GM19035 (cell line): ENCODE data around the gene PTPRN2.

Source experiments
- ATAC-seq: cut with Tn5 transposase; IDR thresholded peaks from one replicate; pipeline ENCODE4 v1.9.1; 2021; ENCODE audit not compliant: unreplicated experiment

The PTPRN2 gene

GRCh38 chr7:158273138-158273651, 314.4 kb downstream of the PTPRN2 start:
- no peak for ATAC-seq

GRCh38 chr7:158272509-158273137, 315.0 kb downstream of the PTPRN2 start:
- no peak for ATAC-seq

GRCh38 chr7:158272091-158272490, 315.5 kb downstream of the PTPRN2 start:
- ATAC-seq: no peak

- ATAC-seq: no peak
These were observed 316.0 kb downstream of the PTPRN2 start for GRCh38 chr7:158271646-158272045.

- no peak for ATAC-seq
These were observed 316.7 kb downstream of the PTPRN2 start for GRCh38 chr7:158270856-158271413.

GRCh38 chr7:158270106-158270775, 317.4 kb downstream of the PTPRN2 start:
- ATAC-seq: no peak

GRCh38 chr7:158268816-158269535, 318.6 kb downstream of the PTPRN2 start:
- no peak for ATAC-seq

- no peak for ATAC-seq
These were observed 319.7 kb downstream of the PTPRN2 start for GRCh38 chr7:158267742-158268435.

- ATAC-seq: no peak
These were observed 320.5 kb downstream of the PTPRN2 start for GRCh38 chr7:158266817-158267741.

GRCh38 chr7:158266426-158266816, 321.2 kb downstream of the PTPRN2 start:
- no peak for ATAC-seq

- no peak for ATAC-seq
These were observed 321.9 kb downstream of the PTPRN2 start for GRCh38 chr7:158265743-158266080.

GRCh38 chr7:158264881-158265742, 322.5 kb downstream of the PTPRN2 start:
- no peak for ATAC-seq

GRCh38 chr7:158263964-158264748, 323.5 kb downstream of the PTPRN2 start:
- ATAC-seq: no peak

GRCh38 chr7:158263110-158263963, 324.3 kb downstream of the PTPRN2 start:
- no peak for ATAC-seq

GRCh38 chr7:158262284-158263109, 325.1 kb downstream of the PTPRN2 start:
- ATAC-seq: no peak

- ATAC-seq: no peak
These were observed 326.0 kb downstream of the PTPRN2 start for GRCh38 chr7:158261362-158262235.
